Liver (tissue), 9 donors: ENCODE measurements around the gene IRX2. TPM values are rescaled to one million over a fixed set of nuclear protein-coding genes. Genes with fewer than 3 reads are reported as not detected.

ENCODE experiments used
- DNase-seq: peaks from one replicate; pipeline ENCODE4 v3.0.0-alpha.2; 2017; ENCODE audit warnings: low spot score
- H3K27ac ChIP-seq, 2 donors: one replicate each; pipeline ENCODE4 v1.7.0; 2013; ENCODE audit warnings: inconsistent platforms in 2 of 2, low read length in 2 of 2, control low read depth in 1 of 2, low read depth in 1 of 2, mild to moderate bottlenecking in 1 of 2
- H3K27me3 ChIP-seq, 4 donors: one replicate each; pipeline versions ENCODE4 v1.6.1 to v1.7.0; 2013; ENCODE audit warnings: low read length in 3 of 4, inconsistent platforms in 1 of 4, mild to moderate bottlenecking in 1 of 4, moderate library complexity in 1 of 4; ENCODE audit not compliant: control insufficient read depth in 4 of 4, insufficient read depth in 4 of 4
- H3K36me3 ChIP-seq, 4 donors: one replicate each; pipeline versions ENCODE4 v1.6.1 to v1.7.0; 2013; ENCODE audit warnings: low read length in 3 of 4, mild to moderate bottlenecking in 3 of 4, low read depth in 1 of 4, moderate library complexity in 1 of 4; ENCODE audit not compliant: control insufficient read depth in 4 of 4, insufficient read depth in 3 of 4
- H3K4me1 ChIP-seq, 4 donors: one replicate each; pipeline versions ENCODE4 v1.6.1 to v1.7.0; 2013; ENCODE audit warnings: low read length in 3 of 4, mild to moderate bottlenecking in 3 of 4, moderate library complexity in 1 of 4; ENCODE audit not compliant: control insufficient read depth in 4 of 4, insufficient read depth in 4 of 4
- H3K4me3 ChIP-seq, 3 donors: one replicate each; pipeline versions ENCODE4 v1.6.1 to v1.7.0; 2013; ENCODE audit warnings: low read length in 3 of 3, control low read depth in 1 of 3, low read depth in 1 of 3, mild to moderate bottlenecking in 1 of 3
- H3K9ac ChIP-seq, 2 donors: one replicate each; pipeline ENCODE4 v1.7.0; 2013; ENCODE audit warnings: low read length in 2 of 2, mild to moderate bottlenecking in 2 of 2, moderate library complexity in 2 of 2, control low read depth in 1 of 2, low read depth in 1 of 2
- H3K9me3 ChIP-seq, 4 donors: one replicate each; pipeline versions ENCODE4 v1.6.1 to v1.7.0; 2013; ENCODE audit warnings: low read length in 3 of 4; ENCODE audit not compliant: control insufficient read depth in 4 of 4
- ATF3 ChIP-seq: IDR thresholded peaks from 2 replicates; pipeline ENCODE4 v1.6.1; 2016; ENCODE audit warnings: antibody characterized with exemption
- CTCF ChIP-seq: fragments of 150-350 bp; IDR thresholded peaks from 2 replicates; pipeline ENCODE4 v1.5.1; 2017; ENCODE audit warnings: improper control_type of control experiment, low read depth, low read length; ENCODE audit not compliant: missing input control
- EGR1 ChIP-seq, 2 donors: IDR thresholded peaks; 2 replicates each; pipeline ENCODE4 v1.6.1; 2016 to 2018; ENCODE audit warnings: antibody characterized with exemption in 2 of 2, low read depth in 2 of 2
- FOXA1 ChIP-seq: IDR thresholded peaks from 2 replicates; pipeline ENCODE4 v1.6.1; 2016; ENCODE audit warnings: antibody characterized with exemption
- GABPA ChIP-seq, 2 donors: IDR thresholded peaks in 1 of 2; conservative IDR thresholded peaks in 1 of 2; 2 replicates each; pipeline ENCODE4 v1.6.1; 2016; ENCODE audit warnings: antibody characterized with exemption in 2 of 2, mild to moderate bottlenecking in 1 of 2, moderate library complexity in 1 of 2
- HNF4A ChIP-seq, 2 donors: conservative IDR thresholded peaks; 2 replicates each; pipeline ENCODE4 v1.6.1; 2016; ENCODE audit warnings: antibody characterized with exemption in 2 of 2, mild to moderate bottlenecking in 2 of 2
- HNF4G ChIP-seq: IDR thresholded peaks from 2 replicates; pipeline ENCODE4 v1.6.1; 2016; ENCODE audit warnings: antibody characterized with exemption
- JUND ChIP-seq, 2 donors: IDR thresholded peaks; 2 replicates each; pipeline ENCODE4 v1.6.1; 2016; ENCODE audit warnings: antibody characterized with exemption in 2 of 2
- NR2F2 ChIP-seq: IDR thresholded peaks from 2 replicates; pipeline ENCODE4 v1.6.1; 2016; ENCODE audit warnings: antibody characterized with exemption
- RAD21 ChIP-seq, 2 donors: IDR thresholded peaks; 2 replicates each; pipeline ENCODE4 v1.6.1; 2016; ENCODE audit warnings: antibody characterized with exemption in 2 of 2, mild to moderate bottlenecking in 2 of 2
- RXRA ChIP-seq, 2 donors: IDR thresholded peaks; 2 replicates each; pipeline ENCODE4 v1.6.1; 2017 to 2018; ENCODE audit warnings: antibody characterized with exemption in 2 of 2, mild to moderate bottlenecking in 1 of 2
- SP1 ChIP-seq: IDR thresholded peaks from 2 replicates; pipeline ENCODE4 v1.6.1; 2018; ENCODE audit warnings: antibody characterized with exemption, mild to moderate bottlenecking
- TAF1 ChIP-seq: conservative IDR thresholded peaks from 2 replicates; pipeline ENCODE4 v1.6.1; 2016; ENCODE audit warnings: antibody characterized with exemption, mild to moderate bottlenecking
- YY1 ChIP-seq: IDR thresholded peaks from 2 replicates; pipeline ENCODE4 v1.6.1; 2016; ENCODE audit warnings: antibody characterized with exemption, mild to moderate bottlenecking
- WGBS: extraction: QIAGEN DNeasy Blood & Tissue Kit; methylation state at CpG from one replicate; pipeline ENCODE4 v1.1.7; 2013; 5-methylcytosine and 5-hydroxymethylcytosine counted together
- polyA plus RNA-seq, 2 donors: library from polyadenylated mRNA; stranded (reverse) in 1 of 2; unstranded in 1 of 2; fragments of 200-250 nt in 1 of 2; fragments of >200 nt in 1 of 2; fragmentation: Nextera tagmentation in 1 of 2; extraction: Ambion mirVana in 1 of 2; gene quantifications; one replicate each; pipeline versions ENCODE4 v1.2.1 to v1.2.3, GENCODE V29; 2013 to 2015
- total RNA-seq, 2 donors: library from RNA; depleted of rRNA; stranded (reverse); fragments of >200 nt; gene quantifications; one replicate each; pipeline ENCODE4 v1.2.3, GENCODE V29; 2014
- TF ChIP-seq, protein P1 (sequence below): IDR thresholded peaks from 2 replicates; pipeline ENCODE4 v1.6.1; 2016; ENCODE audit warnings: antibody characterized with exemption, mild to moderate bottlenecking
- donor health status: healthy.
- donor health status: healthy.
- donor health status: healthy.
- donor health status: healthy.
- donor health status: healthy.

IRX2 gene
- total and polyA plus RNA-seq, 4 donors, result not detected

- Histone ChIP-seq H3K4me1 (no peaks in the 10 kb centered on the region), H3K27ac (no peak overlapping the region), H3K4me3 (no peak overlapping the region), H3K9me3 (no peaks in the 10 kb centered on the region), H3K27me3 (peaks cover 0 to 7% (median 0%) of the 10 kb centered on the region in 4 donors), H3K36me3 (no peaks in the 10 kb centered on the region), H3K9ac (no peak overlapping the region)
- no peak for DNase-seq
- WGBS, result 73% methylated on average over 6 of the region's 6 CpGs
- TF ChIP-seq HNF4A (conservative IDR thresholded peaks at IDR 0.05), result no peak
- TF ChIP-seq SP1, result no peak
- TF ChIP-seq HNF4G, result no peak
- TF ChIP-seq EGR1 (IDR thresholded peaks at IDR 0.05; ENCODE audit: low read depth in 2 of 2), result no peak
Measured at GRCh38 chr5:2719332-2719731, 32.1 kb downstream of the IRX2 start.

- Histone ChIP-seq H3K36me3 (no peaks in the 10 kb centered on the region), H3K4me3 (no peak overlapping the region), H3K27ac (no peak overlapping the region), H3K9ac (no peak overlapping the region), H3K27me3 (peaks cover 0 to 7% (median 0%) of the 10 kb centered on the region in 4 donors), H3K9me3 (no peaks in the 10 kb centered on the region), H3K4me1 (no peaks in the 10 kb centered on the region)
- no peak for DNase-seq
- 70% methylated on average over 6 of the region's 6 CpGs for WGBS
- no peak for TF ChIP-seq RXRA (IDR thresholded peaks at IDR 0.05)
- TF ChIP-seq FOXA1, result no peak
- TF ChIP-seq CTCF, result no peak
- no peak for TF ChIP-seq NR2F2
- no peak for TF ChIP-seq YY1
- no peak for TF ChIP-seq ATF3
- no peak for TF ChIP-seq EGR1 (IDR thresholded peaks at IDR 0.05; ENCODE audit: low read depth in 2 of 2)
- no peak for TF ChIP-seq HNF4A (conservative IDR thresholded peaks at IDR 0.05)
Measured at GRCh38 chr5:2718115-2718514, 33.4 kb downstream of the IRX2 start.

GRCh38 chr5:2715856-2716255 is 35.6 kb downstream of the IRX2 start:
- Histone ChIP-seq H3K9ac (no peak overlapping the region), H3K4me3 (no peak overlapping the region), H3K27ac (no peak overlapping the region), H3K36me3 (no peaks in the 10 kb centered on the region), H3K4me1 (no peaks in the 10 kb centered on the region), H3K27me3 (peaks cover 0 to 7% (median 3%) of the 10 kb centered on the region in 4 donors), H3K9me3 (no peaks in the 10 kb centered on the region)
- TF ChIP-seq YY1, result no peak
- TF ChIP-seq FOXA1, result no peak
- no peak for TF ChIP-seq RAD21 (IDR thresholded peaks at IDR 0.05)
- TF ChIP-seq HNF4A (conservative IDR thresholded peaks at IDR 0.05), result no peak
- no peak for TF ChIP-seq TAF1
- TF ChIP-seq JUND (IDR thresholded peaks at IDR 0.05), result no peak
- no peak for TF ChIP-seq GABPA (IDR thresholded peaks at IDR 0.05 in 1 of 2, conservative IDR thresholded peaks at IDR 0.05 in 1 of 2)
- TF ChIP-seq SP1, result no peak
- TF ChIP-seq, protein P1, sequence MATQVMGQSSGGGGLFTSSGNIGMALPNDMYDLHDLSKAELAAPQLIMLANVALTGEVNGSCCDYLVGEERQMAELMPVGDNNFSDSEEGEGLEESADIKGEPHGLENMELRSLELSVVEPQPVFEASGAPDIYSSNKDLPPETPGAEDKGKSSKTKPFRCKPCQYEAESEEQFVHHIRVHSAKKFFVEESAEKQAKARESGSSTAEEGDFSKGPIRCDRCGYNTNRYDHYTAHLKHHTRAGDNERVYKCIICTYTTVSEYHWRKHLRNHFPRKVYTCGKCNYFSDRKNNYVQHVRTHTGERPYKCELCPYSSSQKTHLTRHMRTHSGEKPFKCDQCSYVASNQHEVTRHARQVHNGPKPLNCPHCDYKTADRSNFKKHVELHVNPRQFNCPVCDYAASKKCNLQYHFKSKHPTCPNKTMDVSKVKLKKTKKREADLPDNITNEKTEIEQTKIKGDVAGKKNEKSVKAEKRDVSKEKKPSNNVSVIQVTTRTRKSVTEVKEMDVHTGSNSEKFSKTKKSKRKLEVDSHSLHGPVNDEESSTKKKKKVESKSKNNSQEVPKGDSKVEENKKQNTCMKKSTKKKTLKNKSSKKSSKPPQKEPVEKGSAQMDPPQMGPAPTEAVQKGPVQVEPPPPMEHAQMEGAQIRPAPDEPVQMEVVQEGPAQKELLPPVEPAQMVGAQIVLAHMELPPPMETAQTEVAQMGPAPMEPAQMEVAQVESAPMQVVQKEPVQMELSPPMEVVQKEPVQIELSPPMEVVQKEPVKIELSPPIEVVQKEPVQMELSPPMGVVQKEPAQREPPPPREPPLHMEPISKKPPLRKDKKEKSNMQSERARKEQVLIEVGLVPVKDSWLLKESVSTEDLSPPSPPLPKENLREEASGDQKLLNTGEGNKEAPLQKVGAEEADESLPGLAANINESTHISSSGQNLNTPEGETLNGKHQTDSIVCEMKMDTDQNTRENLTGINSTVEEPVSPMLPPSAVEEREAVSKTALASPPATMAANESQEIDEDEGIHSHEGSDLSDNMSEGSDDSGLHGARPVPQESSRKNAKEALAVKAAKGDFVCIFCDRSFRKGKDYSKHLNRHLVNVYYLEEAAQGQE, result no peak
- DNase-seq, result no peak
- WGBS, result 83% methylated on average over 6 of the region's 6 CpGs
